Ecto neural progenitor cell (in vitro differentiated cells): ENCODE data around the gene SPATA9.
"Not testable (repeated sequence)": the region's sequence is repeated elsewhere in the genome, so short reads cannot be mapped to it uniquely, and the experiment has no call there.

Experiments used
- DNase-seq: peaks from one replicate; pipeline ENCODE4 v3.0.0-alpha.2; 2018; ENCODE audit warnings: low spot score

The SPATA9 gene

DNA sequence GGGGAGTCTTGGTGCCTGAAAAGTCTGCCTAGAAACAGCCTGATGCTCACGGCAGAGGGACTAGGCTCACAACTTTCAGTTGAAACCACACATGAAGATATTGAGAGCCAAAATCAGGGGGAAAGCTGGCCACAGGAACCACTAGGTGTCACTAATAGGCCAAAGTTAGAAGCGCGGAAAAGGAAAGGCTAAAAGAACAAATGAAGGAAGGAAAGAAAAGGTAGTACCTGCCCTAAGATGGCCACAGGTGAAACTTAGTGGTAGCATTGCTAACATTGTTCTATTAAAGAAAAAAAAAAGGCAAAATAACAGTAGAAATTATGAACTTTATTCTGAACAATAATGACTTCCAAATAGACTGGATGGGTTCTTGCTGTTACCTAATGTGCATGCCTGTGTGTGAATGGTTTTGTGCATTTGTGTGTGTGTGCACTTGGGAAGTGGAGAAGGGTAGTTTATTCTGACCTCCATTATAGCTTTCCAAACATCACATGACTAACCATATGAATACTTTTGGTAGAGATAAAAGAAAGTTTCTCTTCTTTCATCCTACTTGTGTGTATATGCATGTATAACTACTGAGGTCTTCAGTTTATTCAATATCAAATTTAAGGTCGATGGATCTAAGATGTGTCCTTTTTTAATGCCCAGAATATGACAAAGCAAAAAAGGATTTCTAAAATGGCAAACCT is 38.3 kb downstream of the SPATA9 start:
- no peak for DNase-seq

DNA sequence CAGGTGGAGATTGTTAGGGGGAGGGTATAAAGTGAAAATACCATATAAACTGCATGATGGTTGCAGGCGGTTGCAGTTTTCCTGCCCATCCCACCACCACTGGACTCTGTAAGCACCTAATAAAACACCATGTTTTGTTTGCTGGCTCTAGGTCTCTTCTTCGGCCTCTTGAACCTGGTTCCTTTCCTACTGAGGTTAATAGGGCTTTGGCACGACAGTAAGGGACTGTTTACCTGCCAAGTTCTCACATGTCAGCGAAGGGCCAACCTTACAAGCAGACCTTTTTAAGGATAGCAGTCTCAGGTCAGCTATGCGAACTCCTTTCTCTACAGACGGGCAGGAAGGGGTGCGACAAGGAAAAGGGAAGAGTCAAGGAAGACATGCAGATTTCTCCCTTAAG is 39.6 kb downstream of the SPATA9 start:
- no peak for DNase-seq

DNA sequence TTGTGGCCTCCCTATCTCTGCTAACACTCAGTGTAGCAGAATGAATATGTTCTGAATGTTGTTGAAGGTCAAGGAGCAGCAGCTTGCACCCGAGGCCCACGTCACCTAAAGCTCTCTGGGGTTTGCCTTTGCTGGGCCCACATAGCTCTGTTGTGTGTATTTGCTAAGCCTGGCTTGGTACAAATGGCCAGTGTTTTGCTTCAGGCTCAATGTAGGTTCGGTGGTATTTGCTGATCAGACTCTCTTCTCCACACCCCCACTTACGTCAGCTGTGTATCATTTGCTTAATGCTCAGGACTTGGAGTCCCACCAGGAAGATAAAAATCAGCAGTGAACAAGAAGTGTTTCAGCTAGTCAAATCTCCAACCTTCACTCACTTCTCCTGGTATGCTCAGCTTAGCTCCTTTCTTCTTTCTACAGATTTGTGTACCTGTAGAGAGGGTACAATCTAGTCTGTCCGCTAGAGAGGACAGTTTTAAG is 41.0 kb downstream of the SPATA9 start:
- no peak for DNase-seq

DNA sequence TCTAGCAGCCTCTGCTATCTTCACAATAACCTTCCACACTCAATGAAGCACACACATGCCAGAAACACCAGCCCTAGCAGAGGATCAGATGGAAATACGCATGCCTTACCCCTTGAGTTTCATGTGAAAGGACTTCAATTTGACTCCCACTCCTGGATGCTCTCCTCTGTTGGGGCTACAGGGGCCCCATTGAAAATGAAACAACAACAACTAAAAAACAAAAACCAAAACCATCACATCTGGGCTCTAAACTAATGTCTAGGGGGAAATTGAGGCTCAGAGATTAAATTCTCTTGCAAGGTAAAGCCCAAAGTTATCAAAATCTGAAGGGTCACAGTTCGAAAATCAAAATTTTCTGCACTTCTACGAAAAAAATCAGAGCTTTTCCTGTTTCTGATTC is 44.2 kb downstream of the SPATA9 start:
- DNase-seq: no peak

DNA sequence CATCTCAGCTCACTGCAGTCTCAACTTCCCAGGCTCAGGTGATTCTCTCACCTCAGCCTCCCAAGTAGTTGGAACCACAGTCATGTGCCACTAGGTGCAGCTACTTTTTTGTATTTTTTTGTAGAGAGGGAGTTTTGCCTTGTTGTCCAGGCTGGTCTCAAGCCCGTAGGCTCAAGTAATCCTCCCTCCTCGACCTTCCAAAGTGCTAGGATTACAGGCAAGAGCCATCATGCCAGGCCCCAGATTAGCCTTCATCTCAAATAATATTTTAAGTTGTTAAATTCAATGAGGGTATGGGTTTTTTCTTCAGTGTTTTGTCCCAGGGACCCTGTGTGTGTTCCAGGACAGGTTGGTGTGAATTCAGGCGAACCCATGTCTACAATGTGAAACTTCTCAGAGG is 48.7 kb downstream of the SPATA9 start:
- DNase-seq: no peak

DNA sequence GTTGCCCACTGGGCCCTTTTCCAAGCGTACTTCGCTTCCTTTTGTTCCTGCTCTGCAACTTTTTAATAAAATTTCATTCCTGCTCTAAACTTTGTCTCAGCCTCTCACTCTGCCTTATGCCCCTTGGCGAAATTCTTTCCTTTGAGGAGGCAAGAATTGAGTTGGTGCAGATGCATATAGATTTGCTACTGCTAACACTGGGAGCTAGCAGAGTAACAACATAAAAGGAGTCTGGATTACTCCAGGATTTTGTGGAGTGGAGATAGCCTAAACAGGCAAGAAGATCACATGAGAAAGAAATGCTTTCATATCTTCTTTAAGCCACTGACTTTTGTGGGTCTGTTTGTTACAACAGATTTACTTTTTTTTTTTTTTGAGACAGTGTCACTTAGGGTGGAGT is 49.1 kb downstream of the SPATA9 start:
- no peak for DNase-seq

DNA sequence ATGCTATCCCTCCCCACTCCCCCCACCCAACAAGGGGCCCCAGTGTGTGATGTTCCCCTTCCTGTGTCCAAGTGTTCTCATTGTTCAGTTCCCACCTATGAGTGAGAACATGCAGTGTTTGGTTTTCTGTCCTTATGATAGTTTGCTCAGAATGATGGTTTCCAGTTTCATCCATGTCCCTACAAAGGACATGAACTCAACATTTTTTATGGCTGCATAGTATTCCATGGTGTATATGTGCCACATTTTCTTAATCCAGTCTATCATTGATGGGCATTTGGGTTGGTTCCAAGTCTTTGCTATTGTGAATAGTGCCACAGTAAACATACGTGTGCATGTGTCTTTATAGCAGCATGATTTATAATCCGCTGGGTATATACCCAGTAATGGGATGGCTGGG is 49.8 kb downstream of the SPATA9 start:
- DNase-seq: not testable (repeated sequence)

DNA sequence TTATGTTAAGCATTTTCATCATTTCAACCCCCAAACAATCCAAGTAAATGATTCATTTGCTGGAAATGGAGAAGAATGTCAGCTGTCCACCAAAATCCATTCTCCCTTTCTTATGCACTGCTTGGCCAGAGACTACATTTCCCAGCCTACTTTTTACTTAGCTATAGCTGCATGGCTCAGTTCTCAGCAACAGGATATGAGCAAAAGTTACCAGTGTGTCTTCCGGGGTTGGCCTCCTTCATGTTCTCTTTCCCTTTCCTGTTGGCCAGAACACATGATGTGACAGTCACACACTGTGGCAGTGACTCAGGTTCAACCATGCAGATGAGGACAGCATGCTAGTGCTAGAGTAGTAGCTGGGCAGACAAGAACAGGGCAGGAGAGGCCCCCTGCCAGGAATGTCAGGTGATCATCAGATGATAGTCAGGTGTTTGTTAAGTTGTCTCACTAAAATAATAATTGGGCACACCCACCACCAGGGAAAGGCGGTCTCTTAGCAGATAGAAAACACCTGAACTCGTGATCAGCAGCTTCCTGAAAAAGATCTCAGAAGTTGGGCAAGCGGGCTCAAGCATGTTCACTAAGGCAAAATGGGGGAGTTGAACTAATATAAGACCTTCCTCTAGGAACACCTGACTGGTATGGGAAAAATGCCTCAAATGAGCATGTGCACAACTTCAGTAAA is 50.7 kb downstream of the SPATA9 start:
- no peak for DNase-seq

DNA sequence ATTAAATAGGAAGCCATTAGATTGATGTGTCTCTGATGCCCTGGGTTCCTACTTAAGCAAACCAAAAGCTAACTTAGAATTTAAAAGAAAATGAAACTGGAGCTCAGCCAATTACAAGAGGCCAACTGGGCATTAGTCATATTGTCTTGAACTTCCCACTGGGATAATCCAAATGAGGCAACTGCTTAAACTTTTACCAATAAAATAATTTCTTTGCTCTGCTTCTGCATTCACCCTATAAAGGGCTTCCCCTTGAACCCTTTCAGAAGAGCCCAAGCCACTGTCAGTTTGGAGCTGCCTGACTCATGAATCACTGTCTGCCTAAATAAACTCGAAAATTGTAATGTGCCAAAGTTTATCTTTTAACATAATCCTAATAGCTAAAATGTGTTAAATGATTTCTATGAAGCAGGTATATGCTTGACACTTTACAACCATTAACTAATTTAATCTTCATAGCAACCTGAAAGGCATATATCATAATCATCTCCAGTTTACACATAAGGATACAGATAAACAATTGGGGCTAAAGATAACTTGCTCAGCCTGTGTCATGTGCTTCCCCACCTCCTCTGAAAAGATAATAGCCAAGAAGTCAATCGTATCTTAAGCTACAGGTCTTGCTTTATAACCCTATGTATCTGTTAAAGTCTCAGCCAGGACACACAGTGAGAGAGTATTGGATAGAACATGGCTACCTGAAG is 51.4 kb downstream of the SPATA9 start:
- no peak for DNase-seq

DNA sequence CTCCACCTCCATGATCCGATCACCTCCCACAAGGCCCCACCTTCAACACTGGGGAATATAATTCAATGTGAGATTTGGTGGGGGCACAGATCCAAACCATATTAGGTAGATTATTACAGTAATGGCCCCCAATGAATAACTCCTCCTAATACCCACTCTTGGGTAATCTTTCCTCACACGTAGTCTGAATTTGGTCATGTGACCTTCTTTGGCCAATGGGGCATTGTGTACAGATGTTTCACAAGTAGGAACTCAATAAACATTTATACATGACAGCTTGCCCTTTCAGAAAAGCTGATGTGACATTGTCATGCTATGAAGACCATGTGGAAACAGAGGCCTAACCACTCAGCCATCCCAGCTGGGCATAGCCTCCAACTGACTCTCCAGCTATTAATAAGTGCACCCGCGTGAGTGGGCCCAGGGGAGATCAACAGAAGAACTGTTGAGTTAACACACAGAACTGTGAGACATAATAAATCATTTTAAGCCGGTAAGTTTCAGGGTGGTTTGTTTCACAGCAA is 52.3 kb downstream of the SPATA9 start:
- no peak for DNase-seq

DNA sequence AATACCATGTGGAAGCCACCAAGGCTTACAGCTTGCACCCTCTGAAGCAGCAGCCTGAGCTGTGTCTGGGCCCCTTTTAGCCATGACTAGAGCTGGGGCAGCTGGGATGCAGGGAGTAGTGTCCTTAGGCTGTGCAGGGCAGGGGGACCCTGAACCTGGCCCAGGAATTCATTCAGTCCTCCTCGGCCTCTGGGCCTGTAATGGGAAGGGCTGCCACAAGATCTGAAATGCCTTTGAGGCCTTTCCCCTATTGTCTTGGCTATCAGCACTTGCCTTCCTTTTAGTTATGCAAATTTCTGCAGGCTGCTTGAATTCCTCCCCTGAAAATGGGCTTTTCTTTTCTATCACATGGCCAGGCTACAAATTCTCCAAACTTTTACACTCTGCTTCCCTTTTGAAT is 53.9 kb downstream of the SPATA9 start:
- no peak for DNase-seq

DNA sequence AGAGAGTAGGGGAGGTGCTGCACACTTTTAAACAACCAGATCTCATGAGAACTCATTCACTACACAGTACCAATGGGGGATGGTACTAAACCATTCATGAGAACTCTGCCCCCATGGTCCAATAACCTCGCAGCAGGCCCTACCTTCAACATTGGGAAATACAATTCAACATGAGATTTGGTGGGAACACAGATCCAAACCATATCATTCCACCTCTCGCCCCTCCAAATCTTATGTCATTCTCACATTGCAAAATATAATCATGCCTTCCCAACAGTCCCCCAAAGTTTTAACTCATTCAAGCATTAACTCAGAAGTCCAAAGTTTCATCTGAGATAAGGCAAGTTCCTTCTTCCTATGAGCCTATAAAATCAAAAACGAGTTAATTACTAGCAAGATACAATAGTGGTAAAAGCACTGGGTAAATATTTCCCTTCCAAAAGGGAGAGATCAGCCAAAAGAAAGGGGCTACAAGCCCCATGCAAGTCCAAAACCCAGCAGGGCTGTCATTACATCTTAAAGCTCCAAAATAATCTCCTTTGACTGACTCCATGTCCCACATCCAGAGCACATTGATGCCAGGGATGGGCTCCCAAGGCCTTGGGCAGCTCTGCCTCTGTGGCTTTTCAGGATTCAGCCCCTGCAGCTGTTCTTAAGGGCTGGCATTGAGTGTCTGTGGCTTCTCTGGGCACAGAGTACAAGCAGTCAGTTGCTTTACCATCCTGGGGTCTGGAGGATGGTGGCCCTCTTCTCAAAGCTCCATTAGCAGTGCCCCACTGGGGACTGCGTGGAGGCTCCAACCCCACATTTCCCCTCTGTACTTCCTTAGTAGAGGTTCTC is 54.6 kb downstream of the SPATA9 start:
- DNase-seq: no peak

DNA sequence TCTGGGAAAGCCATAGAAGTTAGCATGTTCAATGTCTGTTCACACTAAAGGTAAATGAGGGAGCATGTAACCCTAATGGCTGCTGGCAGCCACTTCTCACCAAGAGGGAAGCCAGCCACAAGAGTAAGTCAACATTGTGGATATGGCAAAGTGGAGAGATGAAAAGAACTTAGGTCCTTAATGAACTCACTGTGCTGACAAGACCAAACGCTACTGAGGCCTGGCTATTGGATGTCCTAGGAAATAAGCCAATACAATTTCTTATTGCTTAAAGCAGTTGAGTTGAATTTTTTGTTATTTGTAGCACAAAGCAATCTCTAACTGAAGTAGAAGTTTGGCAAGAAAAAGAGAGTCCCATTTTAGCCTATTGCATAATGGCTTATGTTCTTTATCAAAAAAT is 56.1 kb downstream of the SPATA9 start:
- DNase-seq: no peak

DNA sequence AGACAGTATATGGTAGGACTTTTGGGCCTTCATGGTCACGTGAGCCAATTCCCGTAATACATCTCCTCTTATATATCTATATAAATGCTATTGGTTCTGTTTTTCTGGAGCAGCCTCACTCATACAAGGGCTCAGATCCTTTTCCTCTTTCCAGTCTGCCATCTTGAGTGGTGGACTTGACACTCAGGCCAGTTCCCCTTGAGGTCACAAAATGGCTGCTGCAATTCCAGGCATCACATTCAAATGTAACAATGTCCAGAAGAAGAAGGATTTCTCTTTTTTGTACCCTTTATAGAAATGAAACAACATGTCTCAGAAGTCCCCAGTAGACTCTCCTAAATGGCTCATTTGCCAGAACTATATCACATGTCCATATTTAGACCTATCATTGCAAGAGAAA is 58.4 kb downstream of the SPATA9 start:
- DNase-seq: no peak

DNA sequence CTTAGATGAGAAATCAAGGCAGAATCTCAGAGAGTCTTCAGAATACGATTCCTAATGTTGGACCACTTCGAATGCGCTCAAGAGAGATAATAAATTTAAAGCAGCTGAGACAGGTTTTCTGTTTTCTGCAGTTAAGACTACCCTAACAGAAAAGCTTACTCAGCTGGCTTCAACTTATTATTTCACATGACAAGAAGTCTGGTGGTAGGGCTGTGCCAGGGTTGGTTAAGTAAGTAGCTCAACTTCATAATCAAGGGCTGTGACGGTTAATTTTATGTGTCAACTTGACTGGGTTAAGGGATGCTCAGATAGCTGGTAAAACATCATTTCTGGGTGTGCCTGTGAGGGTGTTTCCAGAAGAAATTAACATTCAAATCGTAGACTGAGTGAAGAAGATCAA is 59.1 kb downstream of the SPATA9 start:
- DNase-seq: no peak

DNA sequence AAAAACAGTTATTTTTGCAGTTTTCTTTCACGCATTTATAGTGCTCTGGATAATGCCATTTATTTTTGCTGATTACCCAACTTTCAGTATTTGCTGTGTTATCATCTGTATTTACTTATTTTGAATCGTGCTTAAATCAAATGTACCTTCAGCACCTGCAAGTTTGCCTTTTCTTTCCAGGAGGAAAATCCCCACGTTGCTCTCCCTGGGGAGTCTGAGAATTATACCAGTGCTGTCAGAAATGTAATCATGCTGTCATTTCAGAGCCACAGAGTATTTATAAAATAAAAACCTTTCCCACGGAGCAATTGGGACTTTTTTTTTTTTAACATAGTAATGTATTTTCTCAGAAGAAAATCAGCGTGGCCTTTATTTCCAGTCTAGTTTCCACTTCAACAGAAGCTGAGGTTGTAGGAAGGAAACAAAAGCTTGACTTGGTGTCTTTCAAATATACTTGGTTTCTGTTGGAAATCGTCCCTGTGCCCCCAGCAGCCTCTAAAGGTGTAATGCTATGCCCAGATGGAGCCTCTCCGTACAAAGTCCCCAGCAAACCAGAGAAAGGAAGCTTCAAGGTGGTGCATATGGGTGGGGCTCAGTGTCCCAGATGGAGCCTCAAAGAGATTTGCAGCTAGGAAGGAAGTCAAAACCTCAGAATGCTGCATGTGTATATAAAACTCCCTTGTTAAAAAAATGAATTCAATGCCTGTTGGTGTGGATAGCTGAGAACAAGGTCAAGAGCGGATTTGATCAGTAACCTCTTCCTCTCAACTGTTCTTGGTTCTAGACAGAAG is 60.8 kb downstream of the SPATA9 start:
- DNase-seq: no peak

DNA sequence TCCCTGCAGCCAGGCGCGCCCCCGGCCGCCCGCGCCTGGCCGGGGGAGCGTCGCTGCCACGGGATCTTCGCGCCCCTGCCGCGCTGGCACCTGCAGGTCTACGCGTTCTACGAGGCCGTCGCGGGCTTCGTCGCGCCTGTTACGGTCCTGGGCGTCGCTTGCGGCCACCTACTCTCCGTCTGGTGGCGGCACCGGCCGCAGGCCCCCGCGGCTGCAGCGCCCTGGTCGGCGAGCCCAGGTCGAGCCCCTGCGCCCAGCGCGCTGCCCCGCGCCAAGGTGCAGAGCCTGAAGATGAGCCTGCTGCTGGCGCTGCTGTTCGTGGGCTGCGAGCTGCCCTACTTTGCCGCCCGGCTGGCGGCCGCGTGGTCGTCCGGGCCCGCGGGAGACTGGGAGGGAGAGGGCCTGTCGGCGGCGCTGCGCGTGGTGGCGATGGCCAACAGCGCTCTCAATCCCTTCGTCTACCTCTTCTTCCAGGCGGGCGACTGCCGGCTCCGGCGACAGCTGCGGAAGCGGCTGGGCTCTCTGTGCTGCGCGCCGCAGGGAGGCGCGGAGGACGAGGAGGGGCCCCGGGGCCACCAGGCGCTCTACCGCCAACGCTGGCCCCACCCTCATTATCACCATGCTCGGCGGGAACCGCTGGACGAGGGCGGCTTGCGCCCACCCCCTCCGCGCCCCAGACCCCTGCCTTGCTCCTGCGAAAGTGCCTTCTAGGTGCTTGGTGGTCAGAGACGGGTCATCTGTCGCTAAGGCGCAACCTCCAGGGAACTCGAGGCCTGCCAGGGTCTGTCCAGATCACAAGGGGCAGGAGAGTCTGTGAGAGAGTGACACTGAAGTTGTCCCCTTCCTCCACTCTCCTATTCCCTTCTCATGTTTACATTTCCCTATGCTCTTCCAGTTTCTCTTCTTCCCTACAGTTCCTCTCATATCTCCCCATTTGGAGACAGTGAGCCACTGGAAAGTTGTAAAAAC is 61.6 kb downstream of the SPATA9 start:
- peak; percentile 74 for DNase-seq

DNA sequence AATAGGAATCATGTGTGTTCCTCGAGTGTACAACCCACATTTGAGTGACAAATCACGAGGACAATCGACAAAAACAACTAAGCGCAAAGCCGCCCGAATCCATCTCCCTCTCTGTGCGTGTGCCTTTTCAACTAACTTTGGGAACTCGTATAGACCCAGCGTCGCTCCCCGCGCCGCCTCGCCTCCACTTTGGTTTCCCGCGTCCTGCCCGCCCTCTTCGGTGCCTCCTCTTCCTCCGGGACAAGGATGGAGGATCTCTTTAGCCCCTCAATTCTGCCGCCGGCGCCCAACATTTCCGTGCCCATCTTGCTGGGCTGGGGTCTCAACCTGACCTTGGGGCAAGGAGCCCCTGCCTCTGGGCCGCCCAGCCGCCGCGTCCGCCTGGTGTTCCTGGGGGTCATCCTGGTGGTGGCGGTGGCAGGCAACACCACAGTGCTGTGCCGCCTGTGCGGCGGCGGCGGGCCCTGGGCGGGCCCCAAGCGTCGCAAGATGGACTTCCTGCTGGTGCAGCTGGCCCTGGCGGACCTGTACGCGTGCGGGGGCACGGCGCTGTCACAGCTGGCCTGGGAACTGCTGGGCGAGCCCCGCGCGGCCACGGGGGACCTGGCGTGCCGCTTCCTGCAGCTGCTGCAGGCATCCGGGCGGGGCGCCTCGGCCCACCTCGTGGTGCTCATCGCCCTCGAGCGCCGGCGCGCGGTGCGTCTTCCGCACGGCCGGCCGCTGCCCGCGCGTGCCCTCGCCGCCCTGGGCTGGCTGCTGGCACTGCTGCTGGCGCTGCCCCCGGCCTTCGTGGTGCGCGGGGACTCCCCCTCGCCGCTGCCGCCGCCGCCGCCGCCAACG is 62.5 kb downstream of the SPATA9 start, which contains the start of gene GPR150:
Gene GPR150, plus strand, starts transcription at position 58 of the 840 bp plus-strand sequence. Its CDS starts 189 bp downstream, at position 247.
- peak; percentile 78 for DNase-seq

DNA sequence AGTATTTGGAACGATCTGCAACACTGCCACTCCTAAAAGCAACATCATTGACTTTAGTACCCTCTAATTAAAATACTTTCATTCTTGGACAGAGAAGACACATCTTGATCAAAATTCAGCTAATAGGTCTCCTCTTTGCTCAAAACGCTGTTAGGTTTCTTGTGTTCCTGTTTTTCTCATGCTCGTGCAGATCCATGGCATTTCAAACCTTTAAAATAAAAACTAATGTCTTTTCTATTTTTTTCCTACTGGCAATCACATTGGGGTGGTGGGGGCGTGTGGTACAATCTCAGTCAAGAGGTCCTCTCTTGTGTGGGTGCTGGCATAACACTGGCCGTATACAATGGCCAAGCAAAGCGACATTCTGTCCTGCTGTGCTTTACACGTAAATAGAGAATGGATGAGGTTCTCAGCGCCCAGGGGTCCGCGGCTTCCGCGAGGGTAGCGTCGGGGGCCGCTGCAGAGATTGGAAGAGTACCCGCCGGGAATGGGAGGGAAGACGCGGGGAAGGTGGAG is 63.2 kb downstream of the SPATA9 start:
- DNase-seq: no peak
